ENCODE measurements around the gene KPRP. TPM values are rescaled to one million over a fixed set of nuclear protein-coding genes. Genes with fewer than 3 reads are reported as not detected.

The KPRP gene
- total RNA-seq, 1 experiment from 2014 or later, result not detected

DNA sequence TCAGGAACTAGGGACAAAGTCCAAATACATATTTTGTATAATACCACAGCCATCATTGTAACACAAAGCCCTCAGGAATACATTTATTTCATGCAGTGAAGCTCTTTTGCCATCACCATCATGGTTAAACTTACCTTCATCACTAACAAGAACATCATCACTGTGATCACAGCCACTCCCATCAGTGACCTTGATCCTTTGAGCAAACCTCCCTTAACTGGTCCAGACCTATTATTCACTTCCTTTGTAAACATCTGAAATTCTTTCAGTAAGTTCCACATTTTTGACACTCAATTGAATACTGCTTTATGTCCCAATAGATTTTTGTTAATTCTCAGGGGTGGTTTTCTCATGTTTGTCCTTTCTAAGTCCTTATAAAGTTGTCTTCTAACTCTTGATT is 16.2 kb upstream of the KPRP start:
- H2BK15ac ChIP-seq (ENCODE audit: low read depth, low read length), result no peak overlapping the region
- H2BK20ac ChIP-seq (ENCODE audit: low read depth, low read length, poor library complexity, severe bottlenecking), result no peak overlapping the region
- H4K91ac ChIP-seq (ENCODE audit: insufficient read length, low read depth, low read length), result no peak overlapping the region
- H4K20me1 ChIP-seq (ENCODE audit: control insufficient read depth, insufficient read depth, insufficient read length), result no peaks in the 10 kb centered on the region
- no peak overlapping the region for H3K56ac ChIP-seq (ENCODE audit: insufficient read length, low read depth, low read length)
- H3T11ph ChIP-seq (ENCODE audit: low read length), result no peak overlapping the region
- no peak for DNase-seq
- H2BK5ac ChIP-seq (ENCODE audit: insufficient read length, low read length), result no peak overlapping the region
- no peaks in the 10 kb centered on the region for H3K27me3 ChIP-seq (ENCODE audit: insufficient read depth, low read length)
- H3K27me3 Mint-ChIP-seq (ENCODE audit: low read depth), result peaks cover 6% of the 10 kb centered on the region; the same call in 1 of the 2 replicates
- no peaks in the 10 kb centered on the region for H3K4me1 ChIP-seq (ENCODE audit: insufficient read depth, low read length)
- H3K79me1 ChIP-seq (ENCODE audit: insufficient read depth, low read depth, low read length, poor library complexity, severe bottlenecking), result no peaks in the 10 kb centered on the region
- H3K36me3 Mint-ChIP-seq (ENCODE audit: insufficient read depth in 1 of 3, low read depth in 3 of 3), result peaks cover 4 to 38% (median 12%) of the 10 kb centered on the region in 3 experiments; a peak in 6 of 7 replicates
- H3K79me2 ChIP-seq (ENCODE audit: insufficient read depth, low read length), result no peaks in the 10 kb centered on the region
- H4K5ac ChIP-seq (ENCODE audit: insufficient read length, low read depth, low read length), result no peak overlapping the region
- TF ChIP-seq, protein P1, sequence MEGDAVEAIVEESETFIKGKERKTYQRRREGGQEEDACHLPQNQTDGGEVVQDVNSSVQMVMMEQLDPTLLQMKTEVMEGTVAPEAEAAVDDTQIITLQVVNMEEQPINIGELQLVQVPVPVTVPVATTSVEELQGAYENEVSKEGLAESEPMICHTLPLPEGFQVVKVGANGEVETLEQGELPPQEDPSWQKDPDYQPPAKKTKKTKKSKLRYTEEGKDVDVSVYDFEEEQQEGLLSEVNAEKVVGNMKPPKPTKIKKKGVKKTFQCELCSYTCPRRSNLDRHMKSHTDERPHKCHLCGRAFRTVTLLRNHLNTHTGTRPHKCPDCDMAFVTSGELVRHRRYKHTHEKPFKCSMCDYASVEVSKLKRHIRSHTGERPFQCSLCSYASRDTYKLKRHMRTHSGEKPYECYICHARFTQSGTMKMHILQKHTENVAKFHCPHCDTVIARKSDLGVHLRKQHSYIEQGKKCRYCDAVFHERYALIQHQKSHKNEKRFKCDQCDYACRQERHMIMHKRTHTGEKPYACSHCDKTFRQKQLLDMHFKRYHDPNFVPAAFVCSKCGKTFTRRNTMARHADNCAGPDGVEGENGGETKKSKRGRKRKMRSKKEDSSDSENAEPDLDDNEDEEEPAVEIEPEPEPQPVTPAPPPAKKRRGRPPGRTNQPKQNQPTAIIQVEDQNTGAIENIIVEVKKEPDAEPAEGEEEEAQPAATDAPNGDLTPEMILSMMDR (conservative IDR thresholded peaks at IDR 0.05), result no peak
- H3K14ac ChIP-seq (ENCODE audit: insufficient read depth, low read length), result no peak overlapping the region
- H2AK5ac ChIP-seq (ENCODE audit: insufficient read length, low read length), result no peak overlapping the region
- peaks cover 98% of the 10 kb centered on the region in 2 experiments for H3K9me3 Mint-ChIP-seq
- no peak overlapping the region for H3K27ac ChIP-seq (ENCODE audit: insufficient read length, low read depth, low read length)
- H3K23ac ChIP-seq (ENCODE audit: insufficient read length, low read depth, low read length), result no peak overlapping the region
- H4K8ac ChIP-seq (replicated peaks; ENCODE audit: insufficient read length, low read depth, low read length), result no peak overlapping the region
- peaks cover 98% of the 10 kb centered on the region for H3K9me3 ChIP-seq (ENCODE audit: control insufficient read depth, low read depth, low read length)
- H2AFZ ChIP-seq (ENCODE audit: low read length), result no peak overlapping the region
- H3K4me1 Mint-ChIP-seq, result no peaks in the 10 kb centered on the region
- no peak overlapping the region for H3K18ac ChIP-seq (ENCODE audit: insufficient read length, low read depth, low read length)
- no peaks in the 10 kb centered on the region for H3K23me2 ChIP-seq (ENCODE audit: insufficient read length, low read depth, low read length, poor library complexity, severe bottlenecking)
- H3K9ac ChIP-seq (ENCODE audit: extremely low read depth, insufficient read length, low read length), result no peak overlapping the region
- H3K4ac ChIP-seq (ENCODE audit: low read depth, low read length), result no peak overlapping the region
- H3K27ac Mint-ChIP-seq, result no peak overlapping the region
- no peak overlapping the region for H3K4me3 Mint-ChIP-seq
- H2BK12ac ChIP-seq (ENCODE audit: insufficient read length, low read depth, low read length), result no peak overlapping the region
- no peak overlapping the region for H3K4me2 ChIP-seq (ENCODE audit: insufficient read depth, insufficient read length, low read length)
- no peak overlapping the region for H2BK120ac ChIP-seq (ENCODE audit: low read depth, low read length, poor library complexity, severe bottlenecking)
